Fibroblast of pulmonary artery (primary cell): ENCODE data around the gene MAP3K6.

Experiments
- DNase-seq: peaks from one replicate; pipeline ENCODE4 v3.0.0-alpha.2; 2010; ENCODE audit warnings: low read depth
- H3K4me3 ChIP-seq: replicated peaks from 2 replicates; pipeline ENCODE4 v1.5.1; 2011; ENCODE audit warnings: low read depth, mild to moderate bottlenecking, control low read depth, low read length, moderate library complexity
- CTCF ChIP-seq: IDR thresholded peaks from 2 replicates; pipeline ENCODE4 v1.5.1; 2011; ENCODE audit warnings: mild to moderate bottlenecking, control low read depth, low read length, inconsistent platforms; ENCODE audit errors: missing control alignments

MAP3K6 gene

DNA sequence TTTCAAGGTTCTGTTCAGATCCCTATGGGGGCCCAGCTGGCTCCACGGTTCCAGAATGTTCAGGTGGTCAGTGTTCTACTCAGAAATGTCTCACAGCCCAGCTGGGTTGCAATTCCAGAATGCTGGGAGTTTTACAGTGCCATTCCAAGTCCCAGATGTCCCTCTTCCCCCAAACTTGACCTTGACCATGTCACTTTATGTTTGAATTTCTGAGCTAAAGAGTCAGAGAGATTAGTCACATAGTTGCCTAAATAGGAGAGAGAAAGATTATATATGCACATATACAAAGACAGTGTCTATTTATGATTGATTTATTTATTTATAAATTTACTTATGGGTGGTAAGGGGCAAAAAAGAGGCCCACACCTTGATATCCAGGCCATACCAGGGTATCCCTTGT lies 28.2 kb upstream of the MAP3K6 start:
- TF ChIP-seq CTCF, result no peak
- DNase-seq, result no peak
- no peak overlapping the region for H3K4me3 ChIP-seq

GRCh38 chr1:27394282-27394658 lies 27.5 kb upstream of the MAP3K6 start:
- DNase-seq, result no peak
- H3K4me3 ChIP-seq, result no peak overlapping the region
- TF ChIP-seq CTCF, result no peak

DNA sequence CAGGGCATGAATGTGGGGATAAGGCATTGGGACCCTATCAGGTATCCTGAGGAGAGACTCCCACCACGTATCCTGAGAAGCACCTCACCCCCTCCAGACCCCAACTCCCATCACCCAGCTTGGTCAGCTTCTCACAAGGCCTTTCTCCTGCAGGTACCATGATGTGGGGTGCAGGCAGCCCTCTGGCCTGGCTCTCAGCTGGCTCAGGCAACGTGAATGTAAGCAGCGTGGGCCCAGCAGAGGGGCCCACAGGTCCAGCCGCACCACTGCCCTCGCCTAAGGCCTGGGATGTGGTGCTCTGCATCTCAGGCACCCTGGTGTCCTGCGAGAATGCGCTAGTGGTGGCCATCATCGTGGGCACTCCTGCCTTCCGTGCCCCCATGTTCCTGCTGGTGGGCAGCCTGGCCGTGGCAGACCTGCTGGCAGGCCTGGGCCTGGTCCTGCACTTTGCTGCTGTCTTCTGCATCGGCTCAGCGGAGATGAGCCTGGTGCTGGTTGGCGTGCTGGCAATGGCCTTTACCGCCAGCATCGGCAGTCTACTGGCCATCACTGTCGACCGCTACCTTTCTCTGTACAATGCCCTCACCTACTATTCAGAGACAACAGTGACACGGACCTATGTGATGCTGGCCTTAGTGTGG lies 27.0 kb upstream of the MAP3K6 start:
- DNase-seq, result no peak
- H3K4me3 ChIP-seq, result no peak overlapping the region
- TF ChIP-seq CTCF, result no peak

GRCh38 chr1:27392778-27393635 lies 26.2 kb upstream of the MAP3K6 start:
- TF ChIP-seq CTCF, result peak; percentile 28
- H3K4me3 ChIP-seq, result peak overlapping the region; percentile 66
- DNase-seq, result no peak

DNA sequence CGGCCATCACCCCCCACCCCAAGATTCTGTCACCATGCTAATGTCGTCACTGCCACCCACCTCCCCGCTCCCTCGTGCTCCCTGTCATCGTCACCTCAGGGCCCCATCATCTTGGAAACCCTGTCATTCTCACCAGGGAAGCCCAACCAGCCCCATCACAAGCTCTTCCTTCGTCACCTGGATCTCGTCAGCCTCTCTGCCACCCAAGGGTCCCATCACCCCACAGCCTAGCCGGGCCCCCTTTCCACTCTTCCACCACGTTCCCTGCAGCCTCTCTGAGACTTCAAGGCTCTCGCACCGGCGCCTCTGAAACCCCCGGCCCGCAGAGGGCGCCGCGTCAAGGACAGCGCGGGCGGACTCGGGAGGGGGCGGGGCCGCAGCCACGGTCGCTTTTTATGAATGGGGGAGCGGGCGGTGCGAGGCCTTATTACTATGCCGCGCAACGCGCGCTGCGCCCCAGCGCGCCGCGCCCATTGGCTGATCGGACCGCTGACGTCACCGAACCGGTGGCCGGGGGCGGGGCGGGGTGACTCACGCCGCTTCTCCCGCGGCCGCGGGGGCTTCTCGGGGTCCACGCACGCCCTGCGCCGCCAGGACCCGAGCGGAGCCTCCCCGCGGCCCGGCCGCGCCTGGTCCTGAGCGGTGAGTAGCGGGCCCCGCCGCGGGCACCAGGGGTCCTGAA lies 25.5 kb upstream of the MAP3K6 start, which contains the start of gene GPR3:
TSS of gene GPR3 (plus strand) at position 527 of the 682 bp plus-strand sequence. CDS start 1,177 bp downstream, outside the sequence.
- H3K4me3 ChIP-seq, result peak within 1 kb of the TSS; percentile 66
- peak; percentile 90 for DNase-seq
- peak; percentile 43 for TF ChIP-seq CTCF

- TF ChIP-seq CTCF, result peak; percentile 2
- H3K4me3 ChIP-seq, result peak overlapping the region; percentile 49
- peak; percentile 59 for DNase-seq
Observed at GRCh38 chr1:27391511-27392095, 24.8 kb upstream of the MAP3K6 start.
